ENCODE measurements around the gene NDST1.

- no peak for TF ChIP-seq POLR2A (IDR thresholded peaks at IDR 0.05; ENCODE audit: control extremely low read depth in 1 of 2, low read depth in 2 of 2, low read length in 2 of 2)
- TF ChIP-seq CTCF (IDR thresholded peaks at IDR 0.05; ENCODE audit: control extremely low read depth in 1 of 3, insufficient read depth in 1 of 3, low read depth in 1 of 3, low read length in 3 of 3), result no peak
- TF ChIP-seq SIN3A (conservative IDR thresholded peaks at IDR 0.05 in 1 of 2, IDR thresholded peaks at IDR 0.05 in 1 of 2; ENCODE audit: low read depth in 1 of 2, low read length in 2 of 2), result no peak
- TF ChIP-seq JUN (IDR thresholded peaks at IDR 0.05; ENCODE audit: low read depth, low read length), result no peak
- TF ChIP-seq CREB1 (IDR thresholded peaks at IDR 0.05), result no peak
- TF ChIP-seq CTBP2 (IDR thresholded peaks at IDR 0.05; ENCODE audit: borderline replicate concordance, insufficient read depth, insufficient read length, low read length), result no peak
- TF ChIP-seq POLR2AphosphoS5 (IDR thresholded peaks at IDR 0.05; ENCODE audit: low read depth, low read length), result no peak
- TF ChIP-seq BCL11A (IDR thresholded peaks at IDR 0.05; ENCODE audit: low read depth in 2 of 2, low read length in 2 of 2), result no peak
- TF ChIP-seq SIRT6 (IDR thresholded peaks at IDR 0.05; ENCODE audit: low read length), result no peak
- no peak for TF ChIP-seq HDAC2 (IDR thresholded peaks at IDR 0.05; ENCODE audit: borderline replicate concordance in 1 of 2, low read depth in 2 of 2, low read length in 2 of 2)
These were observed 49.1 kb downstream of the NDST1 start for GRCh38 chr5:150556859-150557508.
